GM19372 (cell line): ENCODE measurements around the gene TMEM72.

Experiments
- ATAC-seq: cut with Tn5 transposase; IDR thresholded peaks from one replicate; pipeline ENCODE4 v1.9.1; 2021; ENCODE audit warnings: mild to moderate bottlenecking, low read depth, moderate library complexity; ENCODE audit not compliant: unreplicated experiment

The TMEM72 gene

GRCh38 chr10:44951576-44952226 lies 40.6 kb downstream of the TMEM72 start:
- ATAC-seq: no peak

GRCh38 chr10:44952779-44953231 lies 41.7 kb downstream of the TMEM72 start:
- ATAC-seq: no peak

GRCh38 chr10:44954042-44954441 lies 42.9 kb downstream of the TMEM72 start:
- no peak for ATAC-seq

GRCh38 chr10:44954962-44955361 lies 43.8 kb downstream of the TMEM72 start:
- no peak for ATAC-seq

- ATAC-seq: no peak
Measured at GRCh38 chr10:44955413-44956070, 44.4 kb downstream of the TMEM72 start.

GRCh38 chr10:44956226-44956625 lies 45.1 kb downstream of the TMEM72 start:
- no peak for ATAC-seq

- ATAC-seq: no peak
Measured at GRCh38 chr10:44956717-44957706, 45.9 kb downstream of the TMEM72 start.

GRCh38 chr10:44958196-44958897 lies 47.2 kb downstream of the TMEM72 start:
- no peak for ATAC-seq

GRCh38 chr10:44958898-44959246 lies 47.7 kb downstream of the TMEM72 start:
- no peak for ATAC-seq

GRCh38 chr10:44959247-44960087 lies 48.3 kb downstream of the TMEM72 start, which contains the start of gene RASSF4:
TSS of gene RASSF4 (plus strand) at chr10:44959802. CDS start at chr10:44970203, 10,401 bp downstream.
- peak; percentile 95 for ATAC-seq

GRCh38 chr10:44960088-44960460 lies 48.9 kb downstream of the TMEM72 start:
- ATAC-seq: no peak

GRCh38 chr10:44960482-44961229 lies 49.5 kb downstream of the TMEM72 start:
- ATAC-seq: no peak

GRCh38 chr10:44961230-44961571 lies 50.1 kb downstream of the TMEM72 start:
- ATAC-seq: no peak

- no peak for ATAC-seq
Measured at GRCh38 chr10:44961931-44962750, 51.0 kb downstream of the TMEM72 start.

GRCh38 chr10:44962870-44963738 lies 52.0 kb downstream of the TMEM72 start:
- no peak for ATAC-seq

- no peak for ATAC-seq
Measured at GRCh38 chr10:44963772-44964633, 52.9 kb downstream of the TMEM72 start.
